Measurements from ENCODE around the gene LIME1. TPM values are rescaled to one million over a fixed set of nuclear protein-coding genes. Genes with fewer than 3 reads are reported as not detected.

LIME1 gene
- total RNA-seq, 1 donor from 2014 or later, result 0.47 TPM

GRCh38 chr20:63705232-63706026 lies 31.0 kb upstream of the LIME1 start:
- peaks cover 15% of the 10 kb centered on the region for H3K36me3 Mint-ChIP-seq
- Histone ChIP-seq H3K4me1 (peaks cover 6% of the 10 kb centered on the region), H3K27me3 (no peaks in the 10 kb centered on the region), H3K27ac (no peak overlapping the region), H3K9me3 (ENCODE audit: low read depth) (no peaks in the 10 kb centered on the region), H3F3A (ENCODE audit: low read depth) (no peaks in the 10 kb centered on the region), H3K4me3 (no peak overlapping the region), H3K9ac (no peak overlapping the region), H3K79me2 (ENCODE audit: low read depth) (peaks cover 45% of the 10 kb centered on the region), H3K36me3 (peaks cover 2% of the 10 kb centered on the region), H3K4me2 (no peak overlapping the region), H2AFZ (replicated peaks) (no peak overlapping the region), H4K20me1 (ENCODE audit: low read depth) (peaks cover 22% of the 10 kb centered on the region)
- H3K4me1 Mint-ChIP-seq, result peaks cover 20% of the 10 kb centered on the region
- no peak for DNase-seq (ENCODE audit: low spot score)
- H3K9me3 Mint-ChIP-seq, result no peaks in the 10 kb centered on the region
- TF ChIP-seq CTCF (IDR thresholded peaks at IDR 0.05) (no peak), EZH2 (IDR thresholded peaks at IDR 0.05) (no peak), EZH2phosphoT487 (IDR thresholded peaks at IDR 0.05) (no peak)
- H3K4me3 Mint-ChIP-seq, result peak overlapping the region; percentile 92
- H3K27ac Mint-ChIP-seq, result no peak overlapping the region
- H3K27me3 Mint-ChIP-seq (ENCODE audit: insufficient read depth, low read depth), result peaks cover 5% of the 10 kb centered on the region

GRCh38 chr20:63706027-63706695 lies 30.3 kb upstream of the LIME1 start:
- Histone ChIP-seq H3K27ac (no peak overlapping the region), H3K9me3 (ENCODE audit: low read depth) (no peaks in the 10 kb centered on the region), H3K79me2 (ENCODE audit: low read depth) (peaks cover 52% of the 10 kb centered on the region), H3F3A (ENCODE audit: low read depth) (no peaks in the 10 kb centered on the region), H2AFZ (replicated peaks) (no peak overlapping the region), H3K4me3 (peak overlapping the region; percentile 79), H3K9ac (no peak overlapping the region), H3K27me3 (no peaks in the 10 kb centered on the region), H3K4me2 (peak overlapping the region; percentile 100), H3K4me1 (peaks cover 6% of the 10 kb centered on the region), H4K20me1 (ENCODE audit: low read depth) (peaks cover 22% of the 10 kb centered on the region), H3K36me3 (peaks cover 5% of the 10 kb centered on the region)
- Mint-ChIP-seq H3K9me3 (no peaks in the 10 kb centered on the region), H3K27ac (no peak overlapping the region), H3K27me3 (ENCODE audit: insufficient read depth, low read depth) (peaks cover 5% of the 10 kb centered on the region), H3K36me3 (peaks cover 22% of the 10 kb centered on the region), H3K4me1 (peaks cover 22% of the 10 kb centered on the region), H3K4me3 (peak overlapping the region; percentile 92)
- no peak for TF ChIP-seq EZH2 (IDR thresholded peaks at IDR 0.05)
- DNase-seq (ENCODE audit: low spot score), result no peak

GRCh38 chr20:63706852-63707557 lies 29.5 kb upstream of the LIME1 start:
- H3K4me3 Mint-ChIP-seq, result peak overlapping the region; percentile 92
- H3F3A ChIP-seq (ENCODE audit: low read depth), result no peaks in the 10 kb centered on the region
- TF ChIP-seq EZH2phosphoT487 (IDR thresholded peaks at IDR 0.05) (no peak), CTCF (IDR thresholded peaks at IDR 0.05) (peak; percentile 46)
- peaks cover 22% of the 10 kb centered on the region for H4K20me1 ChIP-seq (ENCODE audit: low read depth)
- H3K27me3 ChIP-seq, result no peaks in the 10 kb centered on the region
- no peaks in the 10 kb centered on the region for H3K9me3 Mint-ChIP-seq
- peak overlapping the region; percentile 76 for H3K9ac ChIP-seq
- peaks cover 6% of the 10 kb centered on the region for H3K4me1 ChIP-seq
- H2AFZ ChIP-seq (replicated peaks), result no peak overlapping the region
- no peak overlapping the region for H3K27ac ChIP-seq
- H3K4me2 ChIP-seq, result peak overlapping the region; percentile 100
- peaks cover 22% of the 10 kb centered on the region for H3K4me1 Mint-ChIP-seq
- H3K9me3 ChIP-seq (ENCODE audit: low read depth), result no peaks in the 10 kb centered on the region
- peaks cover 30% of the 10 kb centered on the region for H3K36me3 Mint-ChIP-seq
- peak overlapping the region; percentile 24 for H3K27ac Mint-ChIP-seq
- H3K79me2 ChIP-seq (ENCODE audit: low read depth), result peaks cover 61% of the 10 kb centered on the region
- peak; percentile 59 for DNase-seq (ENCODE audit: low spot score)
- peaks cover 5% of the 10 kb centered on the region for H3K27me3 Mint-ChIP-seq (ENCODE audit: insufficient read depth, low read depth)
- peaks cover 14% of the 10 kb centered on the region for H3K36me3 ChIP-seq
- H3K4me3 ChIP-seq, result peak overlapping the region; percentile 79
